GM20431 (cell line): ENCODE data around the gene PLEKHA7.

ENCODE experiments used
- in situ Hi-C: fragments of 300-500 bp; cut with MseI, MboI; formaldehyde crosslinking; loops from one replicate; pipeline ENCODE4 v1.15.0; 2020; ENCODE audit warnings: low sequenced_read_pairs; ENCODE audit not compliant: unreplicated experiment

Gene PLEKHA7

DNA sequence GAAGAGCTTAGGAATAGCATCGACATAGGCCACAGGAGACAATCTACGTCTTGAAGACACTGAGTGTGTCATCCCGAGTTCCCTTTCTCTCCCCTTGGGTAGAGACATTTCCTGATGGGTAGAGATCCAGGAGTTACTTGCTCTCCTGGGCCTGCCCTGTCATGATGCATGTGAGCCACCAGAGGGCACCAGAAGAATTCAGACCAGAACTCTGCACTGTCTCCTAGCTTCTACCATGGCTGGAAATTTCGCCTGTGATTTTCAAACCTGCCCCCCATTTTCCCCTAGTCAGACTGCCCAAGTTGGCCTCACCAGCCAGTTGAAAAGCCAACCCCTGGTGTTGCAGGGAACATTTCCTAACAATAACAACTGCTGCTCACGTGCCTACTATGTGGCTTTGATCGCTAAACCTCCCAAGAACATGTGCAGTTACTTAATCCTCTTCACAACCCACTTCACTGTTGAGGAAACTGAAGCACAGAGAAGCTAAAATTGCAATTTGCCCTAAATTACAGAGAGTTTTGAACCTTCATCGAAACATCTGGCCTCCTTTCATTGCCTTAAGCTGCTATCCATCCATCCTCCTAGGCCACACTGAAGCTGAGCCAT lies 228.6 kb downstream of the PLEKHA7 start:
- in situ Hi-C loops: loop anchor here (25.0 kb wide), 1 partner anchor 727 kb away; no protein-coding TSS in a partner anchor

DNA sequence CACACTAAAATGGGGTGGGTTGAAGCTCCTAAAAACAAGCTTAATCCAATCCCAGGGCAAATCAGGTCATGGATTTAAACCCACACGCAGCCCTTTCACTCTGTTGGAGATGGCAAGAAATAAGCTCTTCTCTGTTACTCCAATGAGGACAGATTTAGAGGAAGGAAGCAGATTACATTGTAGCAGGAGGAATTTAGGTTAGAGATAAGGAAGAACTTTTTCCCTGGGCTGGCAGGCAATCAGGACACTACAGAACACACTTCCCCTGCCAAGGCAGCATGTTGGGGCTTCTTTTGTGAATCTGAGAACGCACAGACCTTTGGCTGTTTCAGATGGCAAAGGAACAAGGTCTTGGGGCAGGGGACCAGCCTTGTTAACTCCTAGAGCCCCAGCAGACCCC lies 229.5 kb downstream of the PLEKHA7 start:
- in situ Hi-C loops: loop anchor here (25.0 kb wide), 1 partner anchor 728 kb away; no protein-coding TSS in a partner anchor

DNA sequence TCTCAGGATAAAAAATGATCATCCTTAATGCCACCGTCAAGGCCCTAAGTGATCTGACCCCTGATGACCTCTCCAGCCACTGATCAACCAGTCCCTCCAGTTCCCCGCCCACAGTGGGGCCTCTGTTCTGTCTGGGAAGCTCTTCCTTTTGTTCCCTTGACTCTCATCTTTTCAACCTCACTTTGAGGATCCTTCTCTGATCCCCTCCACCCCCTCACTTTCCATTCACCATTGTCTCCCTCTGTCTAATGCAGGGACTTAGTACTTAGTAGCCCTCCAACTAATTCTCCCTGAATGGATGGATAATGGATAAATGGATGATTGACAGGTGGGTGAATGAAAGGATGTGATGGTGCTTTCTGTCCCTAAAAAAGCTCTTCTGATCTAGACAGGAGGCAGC lies 230.1 kb downstream of the PLEKHA7 start:
- in situ Hi-C loops: loop anchor here (25.0 kb wide), 1 partner anchor 728 kb away; no protein-coding TSS in a partner anchor

DNA sequence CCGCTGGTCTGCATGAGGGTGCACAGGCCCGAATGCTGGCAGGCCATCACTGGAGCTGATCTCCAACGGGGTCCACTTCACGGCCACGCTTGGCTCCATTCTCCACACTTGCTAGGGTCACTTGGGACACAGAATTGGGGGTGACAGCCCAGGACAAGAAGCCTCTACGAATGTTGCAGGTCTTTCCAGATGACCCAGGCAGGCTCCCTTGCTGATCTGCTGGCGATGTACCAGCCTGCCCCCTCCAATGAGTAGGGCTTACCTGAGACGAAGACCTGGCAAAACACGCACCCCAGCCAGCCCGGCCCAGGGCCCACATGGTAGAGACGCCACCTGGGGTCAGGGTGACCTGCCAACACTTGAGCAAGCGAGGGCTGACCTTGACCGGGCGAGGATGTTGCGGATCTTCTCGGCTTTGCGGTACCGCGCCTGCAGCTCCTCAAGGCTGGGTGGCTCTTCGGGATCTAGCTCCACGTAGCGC lies 230.9 kb downstream of the PLEKHA7 start:
- in situ Hi-C loops: loop anchor here (25.0 kb wide), 1 partner anchor 729 kb away; no protein-coding TSS in a partner anchor

DNA sequence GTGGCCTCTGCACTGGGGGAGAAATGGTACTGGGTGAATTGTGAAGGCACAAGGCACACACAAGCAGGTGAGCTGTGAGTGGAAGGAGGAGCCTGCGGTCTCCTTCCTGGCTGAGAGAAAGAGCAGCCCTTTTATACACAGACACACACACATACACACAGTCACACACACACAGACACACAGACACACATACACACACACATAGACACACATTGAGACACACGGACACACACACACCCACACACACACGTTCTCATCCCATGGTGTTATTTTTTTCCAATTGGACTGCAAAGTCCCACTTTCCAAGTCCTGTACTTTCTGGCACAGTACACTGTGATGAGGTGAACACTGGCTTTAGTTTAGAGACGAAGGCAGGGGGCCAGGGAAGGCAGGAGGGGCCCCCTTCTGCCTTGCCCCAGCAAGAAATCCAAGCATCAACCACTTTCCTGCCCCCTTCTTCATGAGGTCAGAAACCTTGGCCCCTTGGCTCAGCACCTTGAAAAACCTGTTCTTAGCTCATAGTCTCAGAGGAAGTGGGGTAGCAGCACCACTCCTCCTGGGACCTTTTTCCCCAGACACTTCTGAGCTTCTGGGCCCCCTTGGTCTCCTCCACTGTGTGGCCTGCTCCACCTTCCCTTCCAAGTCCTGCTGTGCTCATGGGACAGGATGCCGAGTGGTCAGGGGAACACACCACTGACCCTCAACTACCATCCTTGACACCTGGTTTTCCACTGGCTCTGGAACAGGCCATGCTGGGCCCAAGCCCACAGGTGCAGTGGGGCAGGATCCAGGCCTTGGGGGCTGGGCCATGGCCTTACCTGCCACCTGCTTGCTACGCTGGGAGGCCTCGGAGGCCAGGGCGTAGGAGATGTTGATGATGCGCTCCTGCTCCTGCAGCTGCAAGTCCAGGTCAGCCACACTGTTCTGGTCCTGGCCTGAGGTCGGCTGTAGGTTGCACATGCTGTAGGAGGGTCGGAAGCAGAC lies 232.0 kb downstream of the PLEKHA7 start:
- in situ Hi-C loops: loop anchor here (25.0 kb wide), 1 partner anchor 730 kb away; no protein-coding TSS in a partner anchor

DNA sequence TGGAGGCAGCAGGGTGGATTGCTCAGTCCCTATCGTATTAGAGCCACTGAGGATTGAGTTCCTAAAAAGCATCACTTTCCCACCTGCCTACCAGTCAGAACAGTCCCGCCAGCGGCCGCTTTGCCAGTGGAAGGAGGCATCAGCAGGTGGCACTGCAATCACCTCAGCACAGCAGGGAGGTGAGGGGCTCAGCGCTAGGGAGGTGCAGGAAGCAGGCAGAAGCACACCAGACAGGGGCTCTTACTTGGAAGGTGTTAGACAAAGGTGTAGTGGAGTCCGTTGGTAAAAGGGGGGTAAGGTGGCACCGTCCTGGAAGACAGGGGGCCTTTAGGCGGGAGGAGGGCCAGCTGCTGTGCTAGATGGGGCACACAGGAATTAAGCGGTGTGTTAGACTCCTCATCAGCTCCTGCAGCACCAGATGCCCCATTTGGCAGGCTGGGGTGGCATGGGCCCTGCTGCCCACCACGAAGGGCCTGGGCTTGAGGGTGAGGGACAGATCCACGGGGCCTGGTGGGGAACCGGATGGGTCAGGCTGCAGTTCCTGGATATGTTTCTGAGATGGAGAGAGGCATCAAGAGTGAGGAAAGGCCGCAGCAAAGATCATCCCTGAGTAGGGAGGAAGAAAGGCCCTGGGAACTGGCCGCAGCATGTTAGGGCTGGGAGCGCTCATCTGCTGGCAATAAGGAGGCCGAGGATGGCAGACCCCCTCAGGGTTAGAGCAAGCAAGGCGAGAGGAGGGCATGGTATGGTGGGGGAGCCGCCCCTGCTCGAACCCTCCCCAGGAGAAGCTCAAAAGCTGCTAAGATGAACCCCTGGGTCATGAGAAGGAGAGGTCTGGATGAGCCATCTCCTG lies 233.3 kb downstream of the PLEKHA7 start:
- in situ Hi-C loops: loop anchor here (25.0 kb wide), 1 partner anchor 731 kb away; no protein-coding TSS in a partner anchor

DNA sequence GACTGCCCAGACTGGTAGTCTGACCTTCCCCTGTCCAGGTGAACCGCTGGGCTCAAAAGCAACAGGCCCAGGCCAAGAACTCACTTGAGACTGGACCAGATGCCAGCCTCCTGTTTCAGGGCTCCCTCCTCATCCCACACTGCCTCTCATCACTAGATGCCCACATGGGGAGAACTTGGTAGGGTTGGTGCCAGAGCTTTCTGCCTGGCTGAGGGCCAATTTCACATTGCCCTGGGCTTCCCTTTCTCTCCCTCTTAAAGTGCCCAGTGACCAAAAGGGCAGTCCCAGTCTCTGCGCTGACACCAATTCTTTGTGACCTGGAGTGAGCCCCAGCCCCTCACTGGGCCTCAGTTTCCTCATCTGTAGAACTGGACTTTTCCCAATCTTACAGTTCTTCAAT lies 234.1 kb downstream of the PLEKHA7 start:
- in situ Hi-C loops: loop anchor here (25.0 kb wide), 1 partner anchor 732 kb away; no protein-coding TSS in a partner anchor

DNA sequence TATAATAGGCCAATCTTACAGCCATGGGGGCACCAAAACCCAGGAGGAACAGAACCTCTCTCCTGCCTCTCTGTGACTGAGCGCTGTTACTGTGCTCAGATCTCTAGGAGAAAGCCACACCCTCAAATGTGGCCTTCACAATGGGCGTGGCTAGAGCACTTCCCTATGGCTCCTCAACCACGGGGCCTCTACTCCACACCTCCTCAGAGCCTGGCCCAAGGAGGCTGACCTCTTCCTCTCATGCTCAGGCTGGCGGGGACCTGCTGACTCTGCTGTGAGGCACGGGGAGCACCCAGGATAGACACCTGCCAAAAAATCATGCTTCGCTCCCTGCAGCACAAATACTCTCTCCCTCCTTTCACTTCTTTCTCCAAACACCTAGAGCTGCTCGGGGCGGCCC lies 234.8 kb downstream of the PLEKHA7 start:
- in situ Hi-C loops: loop anchor here (25.0 kb wide), 1 partner anchor 733 kb away; no protein-coding TSS in a partner anchor

DNA sequence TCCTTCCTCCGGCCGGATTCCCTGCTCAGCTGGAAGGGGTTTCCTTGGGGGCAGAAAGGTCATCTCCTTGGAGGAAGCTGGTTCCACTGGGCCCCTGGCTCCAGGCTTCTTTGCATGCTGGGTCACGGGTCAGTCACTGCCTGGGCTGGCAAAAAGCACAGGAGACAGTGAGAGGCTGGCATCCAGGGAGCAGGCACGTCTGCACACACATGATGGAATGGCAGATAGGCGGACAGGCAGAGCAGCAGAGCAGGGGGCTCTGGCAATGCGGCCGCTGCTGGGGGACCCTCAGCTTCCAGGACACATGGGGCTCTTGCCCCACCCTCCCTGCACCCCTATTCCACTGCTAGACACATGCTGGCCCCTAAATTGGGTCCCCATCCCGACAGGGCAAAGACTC lies 235.3 kb downstream of the PLEKHA7 start:
- in situ Hi-C loops: loop anchor here (25.0 kb wide), 1 partner anchor 733 kb away; no protein-coding TSS in a partner anchor

DNA sequence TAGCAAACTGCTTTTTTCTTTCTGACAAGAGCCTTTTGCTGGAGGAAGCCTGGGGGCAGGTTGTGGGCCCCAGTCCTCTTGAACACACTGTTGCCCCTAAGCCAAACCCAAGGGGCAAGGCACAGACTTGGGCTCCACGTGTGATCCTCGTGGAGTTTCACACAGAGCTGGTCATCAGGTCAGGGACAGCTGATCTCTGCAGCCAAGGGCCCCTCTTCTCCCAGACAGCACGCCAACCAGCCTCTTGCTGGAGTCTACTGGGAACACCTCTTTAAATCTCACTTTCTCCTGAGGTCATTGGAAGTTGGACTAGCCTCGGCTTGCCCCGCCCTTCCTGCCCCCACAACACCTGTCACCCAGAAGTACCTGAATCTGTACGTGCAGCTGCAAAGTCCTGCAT lies 235.9 kb downstream of the PLEKHA7 start:
- in situ Hi-C loops: loop anchor here (25.0 kb wide), 1 partner anchor 734 kb away; no protein-coding TSS in a partner anchor

DNA sequence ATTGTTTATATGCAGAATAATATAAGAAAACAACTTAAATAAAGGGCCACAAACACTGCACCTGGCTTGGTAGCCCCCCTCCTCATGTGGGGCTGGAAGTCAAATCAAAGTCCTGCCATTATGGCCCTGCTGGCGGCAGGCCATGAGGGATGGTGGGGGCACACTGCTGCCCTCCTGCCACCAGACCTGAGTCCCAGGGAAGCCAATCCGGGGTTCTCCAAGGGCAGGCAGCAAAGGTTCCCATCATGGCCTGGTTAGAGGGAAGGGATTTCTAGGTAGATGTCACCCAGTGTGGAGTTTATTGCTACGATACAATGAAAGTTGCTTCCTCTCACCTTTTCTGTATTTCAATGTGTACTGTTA lies 236.6 kb downstream of the PLEKHA7 start:
- in situ Hi-C loops: loop anchor here (25.0 kb wide), 1 partner anchor 735 kb away; no protein-coding TSS in a partner anchor

DNA sequence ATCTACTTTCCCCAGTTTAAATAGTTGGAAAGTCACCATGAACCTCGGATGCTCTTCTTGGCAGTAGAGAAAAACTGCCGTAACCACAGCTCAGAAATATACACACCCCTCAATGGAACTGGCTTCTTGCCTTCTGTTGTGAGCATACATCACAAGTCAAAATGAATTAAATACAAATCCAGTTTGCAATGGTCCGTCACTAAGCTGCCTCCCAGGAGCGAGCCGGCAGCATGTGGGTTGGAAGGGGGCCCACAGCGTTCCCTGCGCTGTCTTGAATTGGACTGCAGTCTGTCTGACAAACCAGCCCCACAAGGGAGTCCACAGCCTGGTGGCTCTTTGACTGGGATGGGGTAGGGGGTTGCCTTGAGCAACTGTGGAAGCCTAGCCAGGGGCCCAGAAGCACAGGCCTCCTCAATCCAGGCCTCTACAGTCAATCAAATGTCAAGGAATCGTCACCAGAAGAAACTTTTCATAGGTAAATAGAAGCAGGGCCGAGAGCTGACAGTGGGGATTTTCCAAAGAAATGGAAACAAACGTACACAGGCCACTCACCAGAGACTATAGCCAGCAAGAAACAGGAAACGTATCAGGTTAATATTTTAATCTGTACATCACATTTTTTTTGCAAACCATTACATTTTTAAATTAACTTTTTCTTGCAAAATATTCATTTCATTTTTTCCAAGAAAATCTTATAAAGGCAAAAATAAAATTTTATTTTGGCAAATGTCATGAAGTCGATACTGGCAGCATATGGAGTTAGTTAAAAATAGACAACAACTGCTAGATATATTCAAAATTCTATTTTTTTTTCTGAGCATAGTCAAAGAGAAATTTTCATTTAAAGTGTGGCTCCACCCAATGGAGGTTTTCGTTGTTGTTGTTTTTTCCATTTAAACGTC lies 237.3 kb downstream of the PLEKHA7 start:
- in situ Hi-C loops: loop anchor here (25.0 kb wide), 1 partner anchor 735 kb away; no protein-coding TSS in a partner anchor

DNA sequence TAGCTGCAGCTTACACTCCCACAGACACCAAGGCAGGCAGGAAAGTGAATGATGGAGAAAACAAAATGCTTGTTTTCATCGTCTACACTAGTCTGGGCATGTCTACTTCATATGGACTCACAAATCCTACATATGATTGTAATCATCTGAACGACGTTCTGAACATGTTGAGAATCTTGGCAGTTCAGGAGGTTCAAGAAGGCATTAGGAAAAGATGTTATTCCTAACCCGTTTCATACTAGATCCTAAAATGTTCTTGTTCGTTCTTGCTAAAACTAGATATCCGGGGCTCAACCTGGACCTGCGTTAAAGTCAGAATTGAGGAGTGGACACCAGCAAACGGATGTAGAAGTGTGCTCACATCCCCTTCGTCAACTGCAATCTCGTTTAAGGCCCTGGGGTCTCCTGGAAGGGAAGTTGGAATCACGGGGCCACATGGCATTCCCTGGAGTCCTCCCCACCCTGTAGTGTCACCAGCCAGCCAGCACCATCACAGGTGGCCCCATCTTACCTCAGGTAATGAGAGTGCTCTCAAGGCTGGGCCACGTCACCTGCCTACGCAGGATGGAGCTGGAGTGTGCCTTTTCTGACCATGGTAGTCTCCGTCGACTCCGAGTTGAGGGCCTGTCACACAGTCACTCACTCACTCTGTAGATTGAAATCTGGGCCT lies 238.5 kb downstream of the PLEKHA7 start:
- in situ Hi-C loops: loop anchor here (25.0 kb wide), 1 partner anchor 737 kb away; no protein-coding TSS in a partner anchor

DNA sequence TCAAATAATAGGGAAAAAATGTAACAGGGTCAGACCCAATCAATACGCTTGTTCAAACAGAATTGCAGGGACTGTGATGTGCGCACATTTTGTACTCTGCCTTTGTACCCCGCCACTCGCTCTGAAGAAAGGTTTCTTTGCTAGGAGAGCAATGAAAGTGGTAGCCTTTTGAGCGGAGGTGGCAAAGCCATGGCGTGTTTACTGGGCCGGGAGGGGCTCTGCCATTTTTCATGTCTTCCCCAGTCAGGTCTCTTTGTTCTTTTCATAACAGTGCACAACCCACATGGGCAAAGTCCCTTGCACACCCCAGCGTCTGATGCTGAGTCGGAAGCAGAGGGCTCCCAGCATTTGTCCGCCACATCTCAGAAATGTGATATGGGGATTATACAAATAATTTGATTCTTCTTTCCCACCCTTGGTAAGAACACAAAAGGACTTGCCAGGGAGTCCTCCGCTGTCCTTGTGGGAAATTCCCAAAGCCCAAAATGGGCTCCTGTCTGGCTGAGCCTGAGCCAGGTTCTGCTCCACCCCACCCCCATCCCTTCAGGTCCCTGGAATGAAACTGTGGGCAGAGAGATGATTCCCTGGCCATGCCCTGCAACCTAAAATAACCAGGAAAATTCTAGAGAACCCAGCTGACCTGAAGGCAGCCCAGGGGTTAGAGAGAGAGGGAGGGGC lies 239.1 kb downstream of the PLEKHA7 start:
- in situ Hi-C loops: loop anchor here (25.0 kb wide), 1 partner anchor 737 kb away; no protein-coding TSS in a partner anchor

DNA sequence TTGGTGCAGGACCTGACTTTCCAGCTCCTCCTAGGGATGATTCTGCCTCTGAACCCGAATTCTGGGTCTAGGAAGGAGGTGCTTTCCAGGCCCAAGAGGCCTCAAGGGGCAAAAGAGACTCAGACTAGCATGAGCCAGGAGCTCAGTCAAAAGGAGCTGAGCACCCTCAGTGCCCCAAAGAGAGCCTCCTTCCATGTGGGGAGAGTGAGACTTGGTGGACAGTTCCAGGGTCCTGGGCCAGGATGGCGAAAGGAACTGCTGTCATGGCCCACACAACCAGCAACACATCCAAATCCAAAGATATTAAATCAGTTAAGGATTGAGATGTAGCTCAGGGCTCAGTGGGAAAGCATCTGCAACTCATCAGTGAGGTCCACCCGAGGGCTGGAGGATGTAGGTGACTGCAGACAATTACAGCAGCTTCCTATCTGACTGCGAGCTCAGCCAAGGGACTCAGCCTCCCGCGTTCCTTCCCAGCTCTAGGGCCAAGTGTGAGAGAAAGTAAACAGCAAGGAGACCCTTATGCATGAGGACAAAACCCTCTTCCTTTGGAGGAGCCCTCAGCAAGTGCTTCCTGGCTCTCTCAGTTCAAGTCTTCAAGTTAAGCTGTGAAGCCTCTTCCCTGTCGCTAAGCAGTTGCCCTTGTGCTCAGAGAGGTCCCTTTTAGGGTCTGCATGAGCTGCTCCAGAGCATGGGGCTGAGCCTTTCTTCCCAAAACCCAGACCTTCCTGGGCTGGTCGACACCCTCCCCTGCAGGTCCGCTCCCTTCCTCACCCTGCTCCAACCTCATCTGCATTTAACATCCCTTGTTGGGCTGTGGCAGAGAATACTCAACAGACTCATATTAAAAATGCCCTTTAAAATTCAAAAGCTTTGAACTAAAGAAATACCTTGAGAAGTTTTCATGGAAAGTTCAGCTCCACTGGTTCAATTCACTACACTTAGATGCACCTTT lies 240.0 kb downstream of the PLEKHA7 start:
- in situ Hi-C loops: no loop called here

DNA sequence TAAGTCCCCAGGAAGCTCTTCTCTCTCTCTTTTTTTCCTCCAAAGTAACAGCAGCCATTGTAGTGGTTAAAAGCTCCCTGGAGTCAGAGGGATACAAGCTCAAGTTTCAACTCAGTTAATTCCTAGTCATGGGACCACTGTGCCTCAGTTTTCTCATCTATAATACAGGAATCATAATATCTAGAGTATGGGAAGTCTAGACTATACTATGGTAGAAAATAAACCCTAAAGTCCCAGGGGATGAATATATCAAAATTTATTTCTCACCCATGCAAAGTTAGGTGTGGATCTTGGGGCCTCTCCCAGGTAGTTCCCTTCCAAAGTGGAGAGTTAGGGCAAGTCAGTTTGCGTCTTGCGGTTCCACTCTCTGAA lies 242.1 kb downstream of the PLEKHA7 start:
- in situ Hi-C loops: no loop called here
